KMS-11 (cell line): ENCODE measurements around the gene PCDH17.

ENCODE experiments used
- H2AFZ ChIP-seq: fragments of 200-600 bp; sonication (generic); 2 replicates; pipeline ENCODE4 v1.6.1; 2016; ENCODE audit warnings: antibody characterized with exemption, mixed run types, low read depth
- H3K27ac ChIP-seq: fragments of 200-600 bp; sonication (generic); 2 replicates; pipeline ENCODE4 v1.6.1; 2016; ENCODE audit warnings: mild to moderate bottlenecking, mixed run types
- H3K27me3 ChIP-seq: fragments of 200-600 bp; sonication (generic); 2 replicates; pipeline ENCODE4 v1.6.1; 2017; ENCODE audit warnings: mild to moderate bottlenecking, low read depth, mixed run types, moderate library complexity; ENCODE audit not compliant: insufficient read depth
- H3K36me3 ChIP-seq: fragments of 200-600 bp; sonication (generic); 2 replicates; pipeline ENCODE4 v1.6.1; 2017; ENCODE audit warnings: mild to moderate bottlenecking, mixed run types; ENCODE audit not compliant: insufficient read depth
- H3K4me1 ChIP-seq: fragments of 200-600 bp; sonication (generic); 2 replicates; pipeline ENCODE4 v1.6.1; 2016; ENCODE audit warnings: mild to moderate bottlenecking, low read depth, mixed run types; ENCODE audit not compliant: poor library complexity, severe bottlenecking
- H3K4me2 ChIP-seq: fragments of 200-600 bp; sonication (generic); 2 replicates; pipeline ENCODE4 v1.7.0; 2016; ENCODE audit warnings: mild to moderate bottlenecking, mixed run types
- H3K4me3 ChIP-seq: fragments of 200-600 bp; sonication (generic); IDR thresholded peaks from 2 replicates; pipeline ENCODE4 v1.6.1; 2017; ENCODE audit warnings: low read depth, low read length, mixed read lengths; ENCODE audit not compliant: insufficient read depth
- H3K79me2 ChIP-seq: fragments of 200-600 bp; sonication (generic); 2 replicates; pipeline ENCODE4 v1.6.1; 2016; ENCODE audit warnings: low read depth, mixed run types; ENCODE audit not compliant: insufficient read depth
- H3K9ac ChIP-seq: fragments of 200-600 bp; sonication (generic); 2 replicates; pipeline ENCODE4 v1.6.1; 2016; ENCODE audit warnings: mild to moderate bottlenecking, mixed run types
- H4K20me1 ChIP-seq: fragments of 200-600 bp; sonication (generic); 2 replicates; pipeline ENCODE4 v1.6.1; 2016; ENCODE audit warnings: mild to moderate bottlenecking, mixed run types; ENCODE audit not compliant: insufficient read depth
- TF ChIP-seq, protein P1 (sequence below): fragments of 200-600 bp; sonication (generic); conservative IDR thresholded peaks from 2 replicates; pipeline ENCODE4 v1.6.1; 2017; ENCODE audit warnings: low read depth, mild to moderate bottlenecking, antibody characterized with exemption, low read length, moderate library complexity, mixed read lengths

PCDH17 gene

DNA sequence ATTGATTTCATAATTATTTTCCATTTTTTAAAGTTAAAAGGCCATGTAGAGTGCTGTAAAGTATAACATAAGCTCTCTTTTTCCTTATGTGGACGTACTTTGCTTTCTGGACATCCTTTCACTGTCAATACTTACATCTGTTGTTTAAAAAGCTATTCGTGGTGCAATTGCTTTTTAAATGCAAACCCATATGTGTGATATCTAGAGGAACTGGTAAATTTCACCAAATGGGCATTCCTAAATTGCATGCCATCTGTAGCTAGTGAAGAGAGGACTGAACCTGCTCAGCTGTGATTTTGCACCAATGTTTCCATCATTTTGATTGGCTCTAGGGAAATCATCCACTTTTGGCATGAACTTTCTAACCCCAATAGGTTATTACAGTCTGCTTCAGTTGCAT is 129.4 kb downstream of the PCDH17 start:
- H3K4me2 ChIP-seq = no peak overlapping the region
- H3K9ac ChIP-seq = no peak overlapping the region
- TF ChIP-seq, protein P1, sequence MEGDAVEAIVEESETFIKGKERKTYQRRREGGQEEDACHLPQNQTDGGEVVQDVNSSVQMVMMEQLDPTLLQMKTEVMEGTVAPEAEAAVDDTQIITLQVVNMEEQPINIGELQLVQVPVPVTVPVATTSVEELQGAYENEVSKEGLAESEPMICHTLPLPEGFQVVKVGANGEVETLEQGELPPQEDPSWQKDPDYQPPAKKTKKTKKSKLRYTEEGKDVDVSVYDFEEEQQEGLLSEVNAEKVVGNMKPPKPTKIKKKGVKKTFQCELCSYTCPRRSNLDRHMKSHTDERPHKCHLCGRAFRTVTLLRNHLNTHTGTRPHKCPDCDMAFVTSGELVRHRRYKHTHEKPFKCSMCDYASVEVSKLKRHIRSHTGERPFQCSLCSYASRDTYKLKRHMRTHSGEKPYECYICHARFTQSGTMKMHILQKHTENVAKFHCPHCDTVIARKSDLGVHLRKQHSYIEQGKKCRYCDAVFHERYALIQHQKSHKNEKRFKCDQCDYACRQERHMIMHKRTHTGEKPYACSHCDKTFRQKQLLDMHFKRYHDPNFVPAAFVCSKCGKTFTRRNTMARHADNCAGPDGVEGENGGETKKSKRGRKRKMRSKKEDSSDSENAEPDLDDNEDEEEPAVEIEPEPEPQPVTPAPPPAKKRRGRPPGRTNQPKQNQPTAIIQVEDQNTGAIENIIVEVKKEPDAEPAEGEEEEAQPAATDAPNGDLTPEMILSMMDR = no peak
- H3K4me1 ChIP-seq = no peaks in the 10 kb centered on the region
- H3K27ac ChIP-seq = no peak overlapping the region
- no peak overlapping the region for H3K4me3 ChIP-seq
- H4K20me1 ChIP-seq = no peaks in the 10 kb centered on the region
- no peak overlapping the region for H2AFZ ChIP-seq
- H3K36me3 ChIP-seq = no peaks in the 10 kb centered on the region
- no peaks in the 10 kb centered on the region for H3K27me3 ChIP-seq
- H3K79me2 ChIP-seq = no peaks in the 10 kb centered on the region

DNA sequence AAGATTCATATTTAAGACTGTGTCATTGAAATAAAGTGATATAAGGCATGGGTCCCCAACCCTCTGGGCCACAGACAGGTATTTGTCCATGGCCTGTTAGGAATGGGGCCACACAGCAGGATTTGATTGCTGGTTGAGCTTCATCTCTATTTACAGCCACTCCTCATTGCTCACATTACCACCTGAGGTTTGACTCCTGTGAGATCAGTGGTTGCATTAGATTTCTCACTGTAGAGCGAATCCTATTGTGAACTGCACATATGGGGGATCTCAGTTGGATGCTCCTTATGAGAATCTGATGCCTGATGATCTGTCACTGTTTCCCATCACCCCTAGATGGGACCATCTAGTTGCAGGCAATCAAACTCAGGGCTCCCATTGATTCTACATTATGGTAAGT is 132.1 kb downstream of the PCDH17 start:
- no peak overlapping the region for H2AFZ ChIP-seq
- H3K27me3 ChIP-seq = no peaks in the 10 kb centered on the region
- no peaks in the 10 kb centered on the region for H3K36me3 ChIP-seq
- no peaks in the 10 kb centered on the region for H4K20me1 ChIP-seq
- no peaks in the 10 kb centered on the region for H3K4me1 ChIP-seq
- no peak overlapping the region for H3K4me3 ChIP-seq
- no peak overlapping the region for H3K4me2 ChIP-seq
- TF ChIP-seq, protein P1 = no peak
- no peaks in the 10 kb centered on the region for H3K79me2 ChIP-seq
- no peak overlapping the region for H3K27ac ChIP-seq
- no peak overlapping the region for H3K9ac ChIP-seq
